ENCODE measurements around the gene PSMG3.

Gene PSMG3

DNA sequence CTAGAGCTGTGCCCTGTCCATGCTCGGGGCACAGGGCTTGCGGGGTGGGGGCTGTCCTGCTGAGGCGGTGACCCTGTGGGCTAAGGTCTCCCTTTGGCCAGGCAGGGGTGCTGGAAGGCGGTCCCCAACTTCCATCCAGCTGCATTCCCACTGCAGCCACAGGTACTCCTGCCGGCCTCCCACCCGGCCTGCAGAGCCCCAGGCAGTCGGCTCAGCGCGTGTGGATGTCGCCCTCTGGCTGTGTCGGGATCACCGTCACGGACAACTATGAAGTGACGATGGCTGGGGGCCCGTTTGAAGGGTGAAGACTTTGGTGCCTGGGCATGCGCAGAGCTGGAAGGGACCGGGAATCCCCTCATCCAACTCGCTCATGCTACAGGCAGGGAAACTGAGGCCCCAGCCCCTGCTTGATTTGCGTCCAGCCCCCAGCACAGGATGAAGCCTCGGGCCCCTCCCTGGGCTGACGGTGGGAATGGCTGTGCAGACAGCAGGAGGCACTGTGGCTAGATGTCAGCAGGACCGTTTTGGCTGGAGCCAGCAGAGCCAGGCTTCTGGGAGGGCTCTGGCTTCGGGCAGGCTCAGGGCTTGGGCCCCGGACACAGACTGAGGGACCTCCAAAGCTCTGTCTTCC lies 11.5 kb downstream of the PSMG3 start:
- DNase-seq (ENCODE audit: low spot score): no peak

DNA sequence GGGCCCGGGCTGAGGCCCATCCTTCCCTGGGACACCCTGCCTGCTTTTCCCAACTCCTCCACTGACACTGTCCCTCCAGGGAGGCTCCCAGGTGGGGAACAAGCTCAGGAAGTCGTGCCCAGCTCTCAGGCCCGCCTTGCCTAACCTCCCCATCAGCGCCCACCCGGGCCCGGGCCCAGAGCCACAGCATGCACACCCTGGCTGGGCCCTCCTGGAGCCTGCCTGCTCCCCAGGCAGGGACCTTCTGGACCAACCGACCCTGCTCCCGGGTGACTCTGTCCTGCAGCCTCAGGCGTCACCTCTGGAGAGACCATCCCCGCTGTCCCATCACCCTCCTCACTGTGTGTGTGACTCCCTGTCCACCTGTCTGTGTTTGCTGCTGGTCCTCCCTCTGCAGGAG lies 12.1 kb downstream of the PSMG3 start:
- DNase-seq (ENCODE audit: low spot score): no peak

DNA sequence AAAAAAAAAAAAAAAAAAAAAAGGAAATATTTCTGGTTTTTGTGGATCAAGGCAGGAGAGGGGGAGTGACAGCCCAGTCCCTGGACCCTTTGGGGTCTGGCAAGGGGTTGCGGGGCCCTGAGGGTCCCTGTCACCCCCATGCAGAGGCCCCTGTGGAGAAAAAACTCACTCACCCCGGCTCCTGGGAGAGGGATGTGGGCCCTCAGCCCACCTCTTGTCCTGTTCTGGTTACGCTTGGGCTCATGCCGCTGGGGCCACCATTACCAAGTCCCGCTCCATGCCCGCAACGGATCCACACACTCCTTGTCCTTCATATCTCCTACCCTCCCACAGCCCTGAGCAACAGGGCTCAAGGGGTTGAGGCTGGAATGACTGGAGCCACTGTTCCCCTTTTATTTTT lies 12.8 kb downstream of the PSMG3 start:
- DNase-seq (ENCODE audit: low spot score): no peak

DNA sequence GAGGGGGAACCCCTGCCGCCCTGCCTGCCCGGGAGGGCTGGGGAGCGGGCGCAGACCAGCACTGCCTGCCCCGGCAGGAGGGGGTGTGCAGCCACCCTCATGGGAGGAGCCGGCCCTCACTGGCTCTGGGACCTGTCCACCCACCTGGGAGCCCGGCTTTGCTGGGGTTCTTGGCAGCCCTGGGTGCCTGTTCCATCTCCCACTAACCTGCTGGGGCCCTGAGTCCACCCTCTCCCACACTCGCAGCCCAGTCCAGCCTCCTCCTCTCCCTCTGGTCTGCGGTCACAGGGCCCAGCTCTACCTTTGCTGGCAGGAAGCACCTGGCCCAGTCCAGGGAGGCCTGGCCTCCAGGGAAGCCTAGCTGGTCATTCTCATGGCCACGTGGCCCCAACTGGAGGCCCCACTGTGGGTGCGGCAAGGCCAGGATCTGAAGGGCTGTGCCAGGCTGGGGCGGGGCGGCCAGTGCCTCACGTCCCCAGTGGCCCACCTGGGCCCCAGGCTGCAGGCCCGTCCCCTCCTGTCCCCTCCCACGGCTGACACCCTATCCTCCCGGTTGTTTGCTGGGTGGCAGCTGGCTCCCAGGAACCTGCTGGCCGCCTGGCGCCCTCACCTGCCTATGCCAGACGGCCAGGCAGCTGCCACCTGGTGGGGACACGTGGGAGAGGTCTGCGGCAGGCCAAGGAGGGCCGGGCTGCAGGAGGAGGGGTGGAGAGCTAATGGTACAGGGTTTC lies 13.9 kb downstream of the PSMG3 start, which contains the start of gene TMEM184A:
TMEM184A (minus strand) TSS at position 393 of the 731 bp plus-strand sequence. CDS start 721 bp downstream, outside the sequence.
- DNase-seq (ENCODE audit: low spot score): no peak

DNA sequence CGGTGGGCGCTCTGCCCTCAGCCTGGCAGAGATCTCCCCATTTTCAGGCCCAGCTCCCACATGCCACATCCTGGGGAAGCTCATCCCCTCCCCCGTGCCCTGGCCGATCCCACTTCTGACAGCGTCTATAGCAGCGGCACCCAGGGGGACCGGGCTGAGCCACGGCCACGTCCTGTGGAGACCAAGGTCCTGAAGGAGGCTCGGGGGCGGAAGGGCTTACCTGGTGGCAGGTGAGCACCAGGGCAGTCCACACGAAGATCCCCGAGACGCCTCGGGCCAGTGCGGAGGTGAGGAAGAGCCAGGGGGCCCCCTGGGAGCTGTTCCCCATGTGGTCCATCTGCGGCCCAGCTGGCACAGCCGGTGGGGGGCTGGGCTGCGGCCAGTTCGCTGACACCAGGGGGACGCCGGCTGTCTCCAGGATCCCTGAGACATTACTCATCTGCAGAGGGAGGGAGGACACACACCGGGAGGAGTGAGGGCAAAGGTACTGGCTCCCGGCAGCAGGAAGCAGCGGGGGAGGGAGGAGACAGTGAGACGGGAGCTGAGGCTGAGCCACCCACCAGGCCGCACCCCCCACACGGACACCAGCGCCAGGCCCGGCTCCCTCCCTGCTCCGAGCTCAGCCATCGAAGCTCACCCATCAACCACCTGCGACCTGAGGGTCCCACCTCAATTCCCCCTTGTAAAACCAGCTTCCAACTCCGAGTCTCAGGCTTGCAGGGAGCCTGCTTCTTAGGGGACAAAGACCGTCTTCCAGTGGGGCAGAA lies 14.6 kb downstream of the PSMG3 start:
- DNase-seq (ENCODE audit: low spot score): peak; percentile 57

DNA sequence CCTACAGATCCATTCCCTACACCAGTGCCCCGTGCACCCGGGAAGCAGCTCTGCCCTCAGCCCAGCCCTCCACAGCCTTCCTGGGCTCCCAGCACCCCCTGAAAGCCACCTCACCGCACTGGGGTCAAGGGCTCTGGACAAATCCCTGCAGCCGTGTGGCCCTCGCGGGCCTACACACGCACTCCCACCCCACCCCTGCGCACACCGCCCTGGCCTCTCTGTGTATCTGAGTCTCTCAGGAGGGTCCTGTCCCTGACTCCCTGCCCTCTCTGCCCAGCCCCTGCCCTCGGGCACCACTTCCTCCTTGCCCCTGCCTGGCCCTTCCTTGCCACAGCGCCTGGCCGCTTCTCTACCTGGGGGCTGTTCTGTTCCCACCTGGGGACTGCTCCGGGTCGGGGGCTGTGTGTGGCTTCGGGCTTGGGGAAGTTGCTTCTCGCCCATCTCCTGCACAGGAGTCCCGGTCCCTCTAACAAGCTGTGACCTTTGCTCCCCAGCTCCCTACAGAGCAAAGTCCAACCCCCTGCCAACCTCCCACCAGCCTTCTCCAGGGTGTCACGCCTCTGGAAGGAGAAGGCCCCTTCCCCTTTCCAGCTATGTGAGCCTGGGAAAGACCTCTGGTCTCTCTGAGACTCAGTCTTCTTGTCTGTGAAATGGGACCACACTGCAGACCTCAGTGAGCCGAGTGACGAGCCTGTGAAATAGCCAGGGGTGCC lies 15.3 kb downstream of the PSMG3 start:
- no peak for DNase-seq (ENCODE audit: low spot score)

DNA sequence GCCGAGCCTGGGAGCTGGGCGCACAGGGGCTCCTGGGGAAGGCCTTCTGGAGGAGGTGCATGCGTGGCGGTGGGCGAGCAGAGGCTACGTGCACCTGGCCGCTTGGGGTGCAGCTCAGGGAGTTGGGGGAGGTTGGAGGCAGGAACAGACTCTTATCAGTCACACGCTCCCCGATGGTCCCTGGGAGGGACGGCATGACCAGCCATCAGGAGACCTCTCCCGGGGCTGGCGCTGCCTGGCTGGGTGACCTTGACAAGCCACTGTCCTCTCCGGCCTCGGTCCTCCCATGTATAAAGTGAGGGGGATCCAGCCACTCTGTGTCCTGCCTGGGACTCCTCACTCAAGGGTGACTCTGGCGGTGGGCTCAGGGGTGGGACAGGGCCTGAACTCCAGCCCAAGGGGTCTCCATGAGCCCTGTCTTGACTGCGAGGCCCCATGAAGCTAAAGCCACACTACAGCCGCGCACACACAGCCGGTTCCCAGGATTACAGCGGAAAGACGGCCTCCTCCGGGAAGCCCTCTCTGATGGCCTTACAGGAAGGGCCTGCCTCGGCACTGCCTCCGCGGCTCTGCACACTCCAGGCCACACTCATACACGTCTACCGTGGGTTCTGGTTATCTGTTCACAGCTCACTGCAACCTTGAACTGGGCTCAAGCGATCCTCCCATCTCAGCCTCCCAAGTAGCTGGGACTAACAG lies 16.2 kb downstream of the PSMG3 start:
- no peak for DNase-seq (ENCODE audit: low spot score)

DNA sequence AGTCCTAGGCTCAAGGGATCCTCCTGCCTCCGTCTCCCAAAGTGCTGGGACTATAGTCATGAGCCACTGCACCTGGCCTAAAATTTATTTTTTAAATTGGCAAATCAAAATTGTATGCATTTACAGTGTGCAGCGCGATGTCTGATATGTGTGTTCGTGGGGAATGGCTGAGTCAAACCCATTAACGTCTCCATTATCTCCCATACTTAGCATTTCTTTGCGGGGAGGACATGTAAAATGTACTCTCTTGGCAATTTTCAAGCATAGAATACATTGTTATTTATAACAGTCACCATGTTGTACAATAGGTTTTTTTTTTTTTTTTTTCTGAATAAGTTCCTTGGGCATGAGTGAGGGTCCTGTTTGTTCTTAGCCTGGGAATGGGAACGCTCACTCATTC lies 17.6 kb downstream of the PSMG3 start:
- DNase-seq (ENCODE audit: low spot score): no peak

DNA sequence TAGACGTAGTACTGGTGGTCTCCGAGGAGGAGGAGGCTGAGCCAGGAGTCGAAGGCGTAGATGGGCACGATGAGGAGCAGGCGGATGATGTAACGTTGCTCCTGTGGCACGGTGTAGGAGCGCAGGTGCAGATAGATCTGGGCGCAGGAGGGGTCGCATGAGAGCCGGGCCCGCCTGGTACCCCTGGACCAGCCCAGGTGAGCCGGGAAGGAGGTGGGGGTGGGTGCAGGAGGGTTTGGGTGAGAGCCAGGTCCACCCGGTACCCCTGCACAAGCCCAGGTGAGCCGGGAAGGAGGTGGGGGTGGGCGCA lies 19.0 kb downstream of the PSMG3 start:
- DNase-seq (ENCODE audit: low spot score): no peak

DNA sequence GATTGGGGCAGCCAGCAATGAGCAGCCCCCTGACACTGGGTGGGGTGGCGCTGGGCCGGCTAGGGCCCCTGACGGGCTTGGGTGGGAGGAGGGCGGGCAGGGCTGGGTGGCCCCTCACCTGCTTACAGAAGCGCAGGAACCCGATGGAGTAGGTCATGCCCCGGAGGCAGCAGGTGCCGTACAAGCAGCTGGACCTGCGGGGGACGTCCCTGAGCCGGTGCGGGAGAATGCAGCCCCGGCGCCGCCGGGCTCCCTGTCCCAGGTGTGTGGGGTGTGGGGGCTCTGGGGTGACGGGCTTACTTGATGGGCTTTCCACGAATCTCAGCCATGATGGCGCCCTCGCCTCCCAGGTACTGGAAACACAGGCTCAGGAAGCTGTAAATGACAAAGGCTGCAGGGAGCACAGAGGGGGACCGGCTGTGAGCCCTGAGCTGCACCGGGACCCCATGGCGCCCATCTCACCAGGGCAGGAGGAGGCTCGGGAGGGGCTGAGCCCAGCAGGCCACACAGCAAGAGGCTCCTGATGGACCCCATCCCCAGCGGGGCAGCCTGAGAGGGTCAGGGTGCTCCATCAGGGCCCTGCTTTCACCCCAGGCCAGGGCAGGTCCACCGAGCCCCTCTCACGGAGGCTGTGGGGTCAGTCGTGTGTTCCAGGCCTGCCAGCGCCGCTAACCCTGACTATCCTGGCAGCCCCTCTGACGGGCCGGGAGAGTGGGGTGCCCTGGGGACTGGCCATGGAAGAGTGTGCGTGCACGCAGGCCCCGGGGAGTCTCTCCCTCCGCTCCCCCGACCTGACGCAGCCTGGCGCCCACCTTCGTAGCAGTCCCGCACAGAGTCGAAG lies 19.6 kb downstream of the PSMG3 start:
- no peak for DNase-seq (ENCODE audit: low spot score)

DNA sequence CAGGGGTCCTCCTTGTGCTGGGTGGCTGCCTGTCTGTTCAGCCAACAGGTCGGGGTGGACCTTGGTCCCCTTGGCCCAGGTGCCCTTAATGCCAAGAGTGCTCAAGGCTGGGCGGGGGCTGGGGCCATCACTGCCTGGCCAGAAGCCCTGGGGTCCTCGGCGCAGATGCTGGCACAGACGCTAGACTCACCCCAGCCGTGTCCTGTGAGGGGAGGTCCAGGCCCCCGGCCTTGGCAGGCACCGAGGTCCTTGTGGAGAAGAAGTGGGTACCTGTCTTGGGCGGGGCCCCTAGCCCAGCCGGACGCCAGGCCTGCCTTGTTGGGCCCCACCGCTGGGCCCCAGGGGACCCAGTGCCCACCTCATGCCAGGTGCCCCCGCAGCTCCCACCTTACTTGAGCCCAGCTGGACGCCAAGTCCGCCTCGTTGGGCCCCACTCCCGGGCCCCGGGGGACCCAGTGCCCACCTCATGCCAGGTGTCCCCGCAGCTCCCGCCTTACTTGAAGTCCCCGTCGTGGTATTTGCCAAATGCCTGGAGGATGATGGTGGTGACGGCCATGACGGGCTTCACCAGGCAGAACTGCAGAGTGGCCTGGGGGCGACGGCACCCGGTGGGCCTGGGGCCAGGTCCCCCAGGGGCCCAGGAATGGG lies 20.4 kb downstream of the PSMG3 start:
- DNase-seq (ENCODE audit: low spot score): no peak

DNA sequence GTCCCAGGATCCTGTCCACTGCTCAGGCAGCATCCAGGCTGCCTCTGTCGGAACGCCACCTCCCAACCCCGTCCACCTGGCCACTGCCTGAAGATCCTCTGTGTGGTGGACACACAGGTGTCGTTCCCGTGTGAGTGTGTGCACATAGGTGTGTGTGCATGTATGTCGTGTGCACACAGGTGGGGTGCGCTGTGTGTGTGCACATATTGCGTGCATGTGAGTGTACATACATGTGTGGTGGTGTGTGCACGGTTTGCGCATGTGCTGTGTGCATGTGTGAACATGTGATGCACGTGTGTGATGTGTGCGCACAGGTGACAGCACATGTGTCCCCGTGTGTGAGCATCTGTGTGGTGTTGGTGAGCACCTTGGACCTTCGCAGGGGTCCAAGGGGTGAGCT lies 20.9 kb downstream of the PSMG3 start:
- no peak for DNase-seq (ENCODE audit: low spot score)

DNA sequence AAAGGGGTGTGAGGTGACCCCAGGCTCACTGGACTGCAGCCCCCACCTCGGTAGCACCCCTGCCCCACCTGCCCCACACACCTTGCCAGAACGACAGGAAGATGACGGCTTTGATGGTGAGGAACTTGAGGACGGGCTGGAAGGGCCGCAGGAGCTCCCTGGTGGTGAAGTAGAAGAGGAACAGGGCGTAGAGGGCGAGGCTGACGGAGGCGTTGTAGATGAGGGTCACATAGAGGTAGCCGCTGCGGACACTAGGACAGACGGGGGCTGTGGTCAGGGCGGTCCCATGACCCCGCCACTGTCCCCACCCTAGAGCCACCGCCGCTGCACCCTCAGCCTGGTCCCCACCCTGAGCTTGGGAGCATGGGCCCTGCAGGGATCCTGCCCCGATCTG lies 21.4 kb downstream of the PSMG3 start:
- no peak for DNase-seq (ENCODE audit: low spot score)

DNA sequence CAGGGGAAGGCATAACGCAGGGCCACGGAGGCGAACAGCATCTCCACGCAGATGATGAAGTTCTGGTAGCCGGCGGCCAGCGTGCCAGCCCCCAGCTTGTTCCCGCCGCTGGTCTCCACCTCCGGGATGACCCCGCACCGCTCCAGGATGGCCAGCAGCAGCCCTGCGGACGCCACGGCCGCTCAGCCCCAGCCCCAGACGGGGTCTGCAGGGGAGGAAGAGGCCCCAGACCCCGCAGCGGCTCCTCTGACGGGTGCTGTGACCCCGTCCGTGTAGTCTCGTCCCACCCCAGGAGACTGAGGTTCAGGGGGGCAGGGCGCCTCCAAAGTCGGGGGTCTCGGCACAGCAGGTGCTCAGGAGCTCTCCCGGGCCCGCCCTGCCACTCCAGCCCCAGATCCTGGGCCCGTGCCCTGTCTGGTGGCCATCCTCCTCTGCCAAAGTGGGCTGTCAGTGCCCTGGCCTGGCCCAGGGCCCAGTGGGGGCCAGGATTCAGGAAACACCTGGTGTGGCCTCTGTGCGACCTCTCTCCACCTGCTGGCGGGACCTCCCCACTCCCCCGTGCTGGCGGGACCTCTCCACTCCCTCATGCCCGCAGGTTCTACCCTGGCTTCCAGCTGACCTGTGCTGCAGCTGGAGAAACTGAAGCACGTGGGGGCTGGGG lies 21.9 kb downstream of the PSMG3 start:
- no peak for DNase-seq (ENCODE audit: low spot score)

DNA sequence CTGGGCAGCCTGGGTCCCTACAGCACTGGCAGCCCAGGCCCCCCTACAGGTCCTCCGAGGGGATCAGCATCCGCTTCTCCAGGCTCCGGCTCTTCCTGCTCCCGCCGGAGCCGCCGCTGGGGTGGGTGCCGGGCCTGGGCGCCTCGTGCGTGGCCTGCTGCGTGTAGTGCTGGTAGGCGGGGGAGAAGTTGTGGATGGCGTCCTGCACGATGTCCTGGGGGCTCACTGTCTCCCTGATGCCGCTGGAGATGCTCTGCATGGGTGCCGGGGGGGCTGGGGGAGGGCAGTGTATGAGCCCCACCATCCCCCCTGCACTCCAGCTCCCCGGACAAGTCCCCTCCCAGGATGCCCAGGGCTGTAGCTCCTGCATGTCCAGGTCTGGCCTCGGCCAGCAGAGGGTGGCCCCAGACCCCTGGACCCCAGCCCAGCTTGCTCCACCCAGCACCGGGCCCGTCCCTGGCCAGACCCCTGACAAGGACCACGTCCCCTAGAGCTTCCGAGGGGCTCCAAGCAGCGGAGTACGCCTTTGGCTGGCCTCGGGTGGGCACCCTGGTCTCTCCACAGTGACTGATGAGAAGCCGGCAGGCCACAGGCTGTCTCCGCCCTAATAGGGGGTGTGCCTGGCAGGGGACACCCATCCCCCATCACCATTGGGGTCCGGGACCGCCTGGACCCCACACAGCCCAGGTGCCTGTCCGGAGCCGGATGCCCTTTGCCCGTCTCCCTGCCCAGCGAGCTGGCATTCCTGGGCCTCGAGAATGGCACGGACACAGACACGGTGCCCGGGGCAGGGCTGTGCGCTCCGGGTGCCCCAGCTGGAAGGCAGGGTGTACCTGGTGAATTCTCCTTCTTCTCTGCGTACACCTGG lies 22.7 kb downstream of the PSMG3 start:
- DNase-seq (ENCODE audit: low spot score): no peak

DNA sequence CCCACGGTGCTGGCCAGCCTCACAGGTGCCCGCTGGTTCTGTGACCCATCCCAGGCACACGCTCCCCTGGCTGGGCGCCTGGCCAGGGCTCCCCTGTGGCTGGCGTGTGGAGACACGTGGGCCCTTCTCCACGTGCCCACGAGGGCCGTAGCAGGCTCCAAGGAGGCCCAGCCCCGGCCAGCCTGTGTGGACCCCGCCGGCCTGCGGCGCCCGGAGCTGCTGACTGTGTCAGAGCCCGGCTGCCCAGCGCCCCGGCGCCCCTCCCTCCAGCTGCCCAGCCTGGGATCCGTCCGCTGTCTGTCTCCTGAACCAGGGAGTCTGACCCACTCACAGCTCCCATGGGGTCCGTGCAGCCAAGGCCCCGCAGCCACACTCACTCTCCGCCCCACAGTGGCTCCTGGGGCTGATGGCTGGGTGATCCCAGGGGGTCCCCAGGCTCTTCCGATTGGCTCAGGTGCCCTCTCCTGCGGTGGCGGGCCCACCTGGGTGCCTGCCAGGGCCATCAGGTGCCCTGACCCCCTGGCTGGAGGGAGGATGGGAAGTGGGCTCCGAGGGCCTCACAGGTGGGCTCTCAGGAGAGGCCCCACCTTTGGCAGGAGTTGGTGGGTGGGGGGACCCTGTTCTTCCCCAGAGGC lies 23.4 kb downstream of the PSMG3 start:
- DNase-seq (ENCODE audit: low spot score): no peak

DNA sequence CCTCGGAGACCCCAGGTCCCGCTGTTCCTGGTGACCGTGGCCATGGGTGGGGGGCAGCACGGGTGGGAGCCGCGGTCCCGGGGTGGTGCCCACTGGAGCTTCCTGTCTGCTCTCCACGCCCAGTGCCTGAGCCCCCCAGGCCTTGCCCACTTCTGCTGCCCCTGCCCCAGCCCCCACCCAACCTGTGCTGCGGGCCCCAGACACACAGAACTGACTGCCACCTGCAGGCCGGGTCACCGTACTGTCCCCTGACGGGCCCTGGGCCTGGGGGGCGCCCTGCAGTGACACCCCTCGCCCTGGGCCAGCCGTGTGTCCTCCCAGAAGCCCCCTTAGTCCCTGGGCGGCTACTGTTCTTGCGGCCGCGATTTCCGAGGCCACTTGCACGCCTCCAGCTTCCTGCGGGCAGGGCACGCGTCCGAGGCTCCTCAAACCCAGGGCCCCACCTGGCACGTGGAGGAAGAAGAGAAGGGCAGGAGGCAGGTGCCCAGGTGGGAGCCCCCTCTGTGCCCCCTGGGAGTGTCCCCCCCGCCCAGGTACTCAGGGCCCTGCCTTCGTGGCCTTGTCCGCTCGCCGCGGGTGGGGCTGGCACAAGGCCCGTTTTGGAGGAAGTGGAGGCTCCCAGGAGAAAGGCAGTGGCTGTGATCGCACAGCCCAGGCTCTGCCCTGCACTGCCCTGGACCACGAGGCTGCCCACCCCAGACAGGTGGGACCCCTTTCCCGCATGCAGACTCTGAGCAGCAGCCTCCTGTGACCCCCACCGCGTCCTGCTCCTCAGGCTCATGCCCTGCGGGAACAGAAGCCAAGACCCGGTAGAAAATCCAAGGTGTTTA lies 24.2 kb downstream of the PSMG3 start:
- no peak for DNase-seq (ENCODE audit: low spot score)

Data from COLO829 (cell line).